IMR-90 (cell line): ENCODE measurements around the gene SLC37A1. TPM values are rescaled to one million over a fixed set of nuclear protein-coding genes. Genes with fewer than 3 reads are reported as not detected.

Experiments
- ATAC-seq: fragments of 200-7000 bp; cut with Tn5 transposase; 2 replicates; pipeline ENCODE4 v1.9.1; 2020; ENCODE audit warnings: low read depth, mild to moderate bottlenecking, moderate library complexity
- BruUV-seq: library from RNA; stranded (reverse); fragments of 400-500 nt; replicated peaks from 2 replicates; lab custom pipeline; 2021; lab: Mats Ljungman, UMichigan
- CTCF ChIA-PET: fragments of 300-600 bp; formaldehyde crosslinking; extraction: SDS; loops from one replicate; lab custom pipeline; 2021; ENCODE audit warnings: antibody characterized with exemption; lab: Yijun Ruan, JAX
- POLR2A ChIA-PET: fragments of 300-600 bp; sonication (Branson Sonifier 250); formaldehyde crosslinking; loops from one replicate; lab custom pipeline; 2022; ENCODE audit warnings: antibody characterized with exemption; ENCODE audit not compliant: unreplicated experiment; lab: Charles Lee
- DNase-seq: peaks from one replicate; pipeline ENCODE4 v3.0.0; 2013
- H2AFZ ChIP-seq: replicated peaks from 2 replicates; pipeline ENCODE3; 2013; ENCODE audit warnings: low read length, mild to moderate bottlenecking; ENCODE audit not compliant: poor library complexity
- H2AK5ac ChIP-seq: 2 replicates; pipeline ENCODE4 v1.6.1; 2013; ENCODE audit warnings: low read depth, low read length, inconsistent platforms
- H2AK9ac ChIP-seq: replicated peaks from 2 replicates; pipeline ENCODE3; 2013; ENCODE audit warnings: mild to moderate bottlenecking, low read depth, low read length, moderate library complexity; ENCODE audit not compliant: poor library complexity
- H2BK120ac ChIP-seq: 2 replicates; pipeline ENCODE4 v1.6.1; 2013; ENCODE audit warnings: low read depth, low read length, inconsistent platforms
- H2BK15ac ChIP-seq: 3 replicates; pipeline ENCODE4 v1.6.1; 2013; ENCODE audit warnings: low read depth, low read length, inconsistent platforms
- H2BK20ac ChIP-seq: 2 replicates; pipeline ENCODE4 v1.6.1; 2013; ENCODE audit warnings: low read depth, mild to moderate bottlenecking, inconsistent platforms, low read length, moderate library complexity
- H2BK5ac ChIP-seq: 2 replicates; pipeline ENCODE4 v1.6.1; 2013; ENCODE audit warnings: mild to moderate bottlenecking, low read depth, low read length, inconsistent platforms; ENCODE audit not compliant: poor library complexity, severe bottlenecking
- H3K14ac ChIP-seq: replicated peaks from 2 replicates; pipeline ENCODE4 v1.6.1; 2013; ENCODE audit warnings: low read depth, low read length, inconsistent platforms
- H3K18ac ChIP-seq: 2 replicates; pipeline ENCODE4 v1.6.1; 2013; ENCODE audit warnings: low read depth, low read length, control low read depth
- H3K23ac ChIP-seq: 2 replicates; pipeline ENCODE4 v1.6.1; 2013; ENCODE audit warnings: low read depth, low read length, inconsistent platforms
- H3K27ac ChIP-seq: 2 replicates; pipeline ENCODE4 v1.5.1; 2013; ENCODE audit warnings: mild to moderate bottlenecking, control low read depth, low read length; ENCODE audit not compliant: insufficient read depth
- H3K27me3 ChIP-seq: 2 replicates; pipeline ENCODE4 v1.6.1; 2013; ENCODE audit warnings: low read length; ENCODE audit not compliant: control insufficient read depth, insufficient read depth
- H3K36me3 ChIP-seq: 2 replicates; pipeline ENCODE4 v1.6.1; 2013; ENCODE audit warnings: low read length, mixed read lengths; ENCODE audit not compliant: control insufficient read depth, insufficient read depth
- H3K4ac ChIP-seq: 2 replicates; pipeline ENCODE4 v1.6.1; 2013; ENCODE audit warnings: low read depth, low read length, inconsistent platforms
- H3K4me1 ChIP-seq: 2 replicates; pipeline ENCODE4 v1.6.1; 2013; ENCODE audit warnings: low read length, mixed read lengths; ENCODE audit not compliant: control insufficient read depth, insufficient read depth
- H3K4me2 ChIP-seq: 2 replicates; pipeline ENCODE4 v1.6.1; 2013; ENCODE audit warnings: low read depth, mild to moderate bottlenecking, control low read depth, low read length, moderate library complexity
- H3K4me3 ChIP-seq: 2 replicates; pipeline ENCODE4 v1.5.1; 2013; ENCODE audit warnings: low read depth, mild to moderate bottlenecking, control low read depth, low read length, moderate library complexity; ENCODE audit not compliant: insufficient read depth
- H3K56ac ChIP-seq: 2 replicates; pipeline ENCODE4 v1.6.1; 2013; ENCODE audit warnings: low read length, inconsistent platforms; ENCODE audit not compliant: insufficient read depth; ENCODE audit errors: extremely low read depth
- H3K79me1 ChIP-seq, 2 experiments: 2 replicates each; pipeline ENCODE4 v1.6.1; 2013; ENCODE audit warnings: low read length in 2 of 2, inconsistent platforms in 1 of 2, low read depth in 1 of 2
- H3K9ac ChIP-seq: 2 replicates; pipeline ENCODE4 v1.6.1; 2013; ENCODE audit warnings: low read depth, low read length, control low read depth
- H3K9me1 ChIP-seq: 2 replicates; pipeline ENCODE4 v1.6.1; 2013; ENCODE audit warnings: low read length, inconsistent platforms; ENCODE audit not compliant: insufficient read depth
- H3K9me3 ChIP-seq: 2 replicates; pipeline ENCODE4 v1.6.1; 2013; ENCODE audit warnings: low read length; ENCODE audit not compliant: control insufficient read depth, insufficient read depth
- H4K20me1 ChIP-seq: 2 replicates; pipeline ENCODE4 v1.6.1; 2013; ENCODE audit warnings: low read length, inconsistent platforms; ENCODE audit not compliant: insufficient read depth
- H4K5ac ChIP-seq: 2 replicates; pipeline ENCODE4 v1.6.1; 2013; ENCODE audit warnings: mild to moderate bottlenecking, low read depth, low read length, control low read depth
- H4K8ac ChIP-seq, 2 experiments: 2 replicates each; pipeline ENCODE4 v1.6.1; 2013; ENCODE audit warnings: low read depth in 2 of 2, low read length in 2 of 2, control low read depth in 1 of 2, inconsistent platforms in 1 of 2
- H4K91ac ChIP-seq: 2 replicates; pipeline ENCODE4 v1.6.1; 2013; ENCODE audit warnings: low read depth, low read length, inconsistent platforms; ENCODE audit not compliant: insufficient read depth
- CEBPB ChIP-seq: IDR thresholded peaks from 2 replicates; pipeline ENCODE4 v1.6.1; 2012; ENCODE audit warnings: low read depth, low read length, improper control_type of control experiment
- CHD1 ChIP-seq: IDR thresholded peaks from 2 replicates; pipeline ENCODE4 v1.6.1; 2012; ENCODE audit warnings: low read depth, low read length, improper control_type of control experiment
- FOS ChIP-seq: fragments of 150-350 bp; IDR thresholded peaks from 2 replicates; pipeline ENCODE4 v1.6.1; 2016; ENCODE audit warnings: low read depth, low read length
- MAFK ChIP-seq: IDR thresholded peaks from 2 replicates; pipeline ENCODE4 v1.6.1; 2012; ENCODE audit warnings: low read depth, low read length, improper control_type of control experiment
- MAZ ChIP-seq: IDR thresholded peaks from 2 replicates; pipeline ENCODE4 v1.6.1; 2012; ENCODE audit warnings: low read depth, mild to moderate bottlenecking, low read length, improper control_type of control experiment, moderate library complexity, borderline replicate concordance
- POLR2A ChIP-seq: IDR thresholded peaks from 2 replicates; pipeline ENCODE4 v1.6.1; 2012; ENCODE audit warnings: mild to moderate bottlenecking, low read depth, low read length
- RCOR1 ChIP-seq: IDR thresholded peaks from 2 replicates; pipeline ENCODE4 v1.6.1; 2012; ENCODE audit warnings: mild to moderate bottlenecking, low read length, improper control_type of control experiment; ENCODE audit not compliant: insufficient replicate concordance
- WGBS, 2 experiments: methylation state at CpG; one replicate each; pipeline versions ENCODE4 v1.1.5 to v1.1.7; 2013; ENCODE audit warnings: missing lambda C conversion rate in 2 of 2; ENCODE audit not compliant: insufficient read length in 1 of 2; ENCODE audit errors: extremely low coverage in 2 of 2; 5-methylcytosine and 5-hydroxymethylcytosine counted together
- dilution Hi-C: fragments of 300-500 bp; cut with HindIII; formaldehyde crosslinking; loops from one replicate; pipeline ENCODE4 v1.14.3; 2018; ENCODE audit warnings: low sequenced_read_pairs; ENCODE audit not compliant: unreplicated experiment
- in situ Hi-C: fragments of 300-500 bp; cut with MboI; formaldehyde crosslinking; loops from 3 replicates; pipeline ENCODE4 v1.14.3; 2019; ENCODE audit warnings: low sequenced_read_pairs, inconsistent platforms, mixed read lengths
- intact Hi-C: fragments of 100-400 bp; cut with micrococcal nuclease; formaldehyde crosslinking; loops from 2 replicates; pipeline ENCODE4 v1.10.0; 2022
- polyA plus RNA-seq, 3 experiments: library from polyadenylated mRNA; depleted of rRNA; stranded (reverse); fragments of >200 nt; gene quantifications; 2 replicates each; pipeline ENCODE4 v1.2.3, GENCODE V29; 2012; ENCODE audit warnings: low replicate concordance in 1 of 3
- total RNA-seq: library from RNA; depleted of rRNA; stranded (reverse); fragments of >200 nt; gene quantifications from 2 replicates; pipeline ENCODE4 v1.2.3, GENCODE V29; 2012
- TF ChIP-seq, protein P1 (sequence below): conservative IDR thresholded peaks from 2 replicates; pipeline ENCODE4 v1.5.1; 2012; ENCODE audit warnings: mild to moderate bottlenecking, low read depth, low read length, improper control_type of control experiment
- TF ChIP-seq, protein P2 (sequence below): fragments of 150-350 bp; IDR thresholded peaks from 2 replicates; pipeline ENCODE4 v1.6.1; 2017; ENCODE audit warnings: mild to moderate bottlenecking, antibody characterized with exemption, low read length, low read depth
- TF ChIP-seq, protein P3 (sequence below): fragments of 150-350 bp; IDR thresholded peaks from 2 replicates; pipeline ENCODE4 v1.6.1; 2016; ENCODE audit warnings: low read depth, mild to moderate bottlenecking, low read length, moderate library complexity, borderline replicate concordance

SLC37A1 gene
- total and polyA plus RNA-seq, 2 of the 4 experiments (the other 2 are of a cell fraction) = 0.36 to 0.48 TPM

DNA sequence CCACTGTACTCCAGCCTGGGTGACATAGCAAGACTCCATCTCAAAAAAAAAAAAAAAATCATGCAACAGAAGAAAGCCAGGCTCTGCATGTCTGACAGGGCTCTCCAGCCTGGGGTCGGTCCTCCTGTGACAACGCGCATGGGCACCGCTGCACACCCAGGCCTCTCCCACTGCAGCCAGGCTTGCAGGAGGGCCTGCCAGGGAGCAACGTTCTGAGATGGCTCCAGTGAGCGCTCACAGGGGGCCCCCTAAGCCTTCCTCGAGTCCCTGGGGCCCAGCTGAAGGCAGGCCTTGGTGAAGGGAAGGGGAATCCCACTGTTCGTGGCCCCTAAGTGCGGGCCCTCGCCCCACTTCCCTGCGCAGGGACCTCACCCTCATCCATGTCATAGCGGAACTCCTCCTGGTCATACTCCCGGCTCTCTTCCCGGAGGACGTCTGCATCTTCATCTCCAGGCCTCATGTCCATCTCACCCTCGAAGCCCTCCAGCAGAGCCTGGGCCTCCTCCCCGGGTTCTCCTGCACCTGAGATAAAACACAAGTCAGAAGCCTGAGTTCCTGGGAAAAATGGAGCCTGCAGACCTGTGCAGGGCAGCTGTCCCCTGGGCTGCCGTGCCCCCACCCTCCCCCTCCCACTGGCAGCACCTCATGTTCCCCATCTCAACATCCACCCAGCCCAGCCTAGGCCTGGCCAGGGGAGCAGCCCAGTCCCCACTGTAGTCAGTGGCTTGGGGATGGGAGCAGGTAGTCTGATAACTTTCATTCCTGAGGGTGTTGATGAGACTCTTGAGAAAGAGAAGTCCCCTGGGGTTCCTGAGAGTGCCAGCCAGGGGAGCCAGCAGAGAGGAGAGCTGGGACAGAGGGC is 37.9 kb upstream of the SLC37A1 start (continued):
- TF ChIP-seq MAZ = no peak

DNA sequence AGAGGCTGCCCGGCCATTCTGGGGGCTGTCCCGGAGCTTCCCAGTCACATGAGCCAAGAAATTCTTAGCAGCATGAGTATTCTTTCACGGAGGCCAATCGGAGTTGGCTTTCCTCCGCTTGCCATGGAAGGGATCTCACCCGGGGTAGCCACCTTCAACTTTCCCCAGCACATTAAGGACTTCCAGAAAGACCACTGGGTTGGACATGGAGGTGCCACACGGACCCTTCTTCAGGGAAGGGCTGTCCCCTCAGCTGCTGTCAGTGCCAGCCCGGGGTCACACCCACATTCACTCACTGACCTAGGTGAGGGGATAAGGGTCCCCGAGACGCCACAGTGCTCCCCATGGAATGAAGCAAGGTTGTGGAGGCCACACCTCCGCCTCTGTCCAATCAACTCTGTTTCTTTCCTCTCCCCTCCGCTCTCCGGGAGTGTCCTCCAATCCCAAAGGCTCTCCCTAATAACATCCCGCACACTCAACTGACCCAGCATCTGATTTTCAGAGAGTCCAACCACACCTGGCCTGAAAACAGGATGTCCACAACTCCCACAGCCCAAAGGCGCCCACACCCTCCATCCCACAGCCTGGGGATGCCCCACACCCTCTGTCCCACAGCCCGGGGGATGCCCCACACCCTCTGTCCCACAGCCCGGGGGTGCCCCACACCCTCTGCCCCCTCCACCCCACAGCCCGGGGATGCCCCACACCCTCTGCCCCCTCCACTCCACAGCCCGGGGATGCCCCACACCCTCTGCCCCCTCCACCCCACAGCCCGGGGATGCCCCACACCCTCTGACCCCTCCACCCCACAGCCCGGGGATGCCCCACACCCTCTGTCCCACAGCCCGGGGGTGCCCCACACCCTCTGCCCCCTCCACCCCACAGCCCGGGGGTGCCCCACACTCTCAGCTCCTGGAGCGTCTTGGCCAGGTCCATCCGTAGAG is 37.0 kb upstream of the SLC37A1 start:
- H2BK5ac ChIP-seq = no peak overlapping the region
- H3K79me1 ChIP-seq = no peaks in the 10 kb centered on the region
- H3K27me3 ChIP-seq = peaks cover 10% of the 10 kb centered on the region; the same call in 1 of the 2 replicates
- no peak overlapping the region for H4K5ac ChIP-seq
- H3K4me1 ChIP-seq = no peaks in the 10 kb centered on the region
- no peak overlapping the region for H3K4me3 ChIP-seq
- H3K14ac ChIP-seq = no peak overlapping the region
- H3K4me2 ChIP-seq = no peak overlapping the region
- no peak overlapping the region for H3K9ac ChIP-seq
- H3K4ac ChIP-seq = no peak overlapping the region
- CTCF ChIA-PET = no interaction called here
- no peak overlapping the region for H2BK15ac ChIP-seq
- H4K91ac ChIP-seq = no peak overlapping the region
- no peak overlapping the region for H3K23ac ChIP-seq
- WGBS, 2 experiments = 71% methylated on average over 9 of the region's 25 CpGs; no CpG with 5 or more reads in 1 of the 2 experiments
- H3K56ac ChIP-seq = no peak overlapping the region
- intact Hi-C loops (no loop called here), in situ Hi-C loops (no loop called here), dilution Hi-C loops (no loop called here)
- DNase-seq = no peak
- no peaks in the 10 kb centered on the region for H4K20me1 ChIP-seq
- BruUV-seq = no TSS peak
- no peak overlapping the region for H2BK120ac ChIP-seq
- no peak overlapping the region for H2BK20ac ChIP-seq
- no peak overlapping the region for H2AK5ac ChIP-seq
- peak overlapping the region; percentile 55 for H2AK9ac ChIP-seq
- H3K9me1 ChIP-seq = no peaks in the 10 kb centered on the region
- H3K9me3 ChIP-seq = no peaks in the 10 kb centered on the region
- no peak overlapping the region for H2AFZ ChIP-seq
- no peak overlapping the region for H4K8ac ChIP-seq
- ATAC-seq = no peak
- H3K18ac ChIP-seq = no peak overlapping the region
- no peaks in the 10 kb centered on the region for H3K36me3 ChIP-seq
- POLR2A ChIA-PET = no interaction called here
- H3K27ac ChIP-seq = no peak overlapping the region
- TF ChIP-seq, protein P1, sequence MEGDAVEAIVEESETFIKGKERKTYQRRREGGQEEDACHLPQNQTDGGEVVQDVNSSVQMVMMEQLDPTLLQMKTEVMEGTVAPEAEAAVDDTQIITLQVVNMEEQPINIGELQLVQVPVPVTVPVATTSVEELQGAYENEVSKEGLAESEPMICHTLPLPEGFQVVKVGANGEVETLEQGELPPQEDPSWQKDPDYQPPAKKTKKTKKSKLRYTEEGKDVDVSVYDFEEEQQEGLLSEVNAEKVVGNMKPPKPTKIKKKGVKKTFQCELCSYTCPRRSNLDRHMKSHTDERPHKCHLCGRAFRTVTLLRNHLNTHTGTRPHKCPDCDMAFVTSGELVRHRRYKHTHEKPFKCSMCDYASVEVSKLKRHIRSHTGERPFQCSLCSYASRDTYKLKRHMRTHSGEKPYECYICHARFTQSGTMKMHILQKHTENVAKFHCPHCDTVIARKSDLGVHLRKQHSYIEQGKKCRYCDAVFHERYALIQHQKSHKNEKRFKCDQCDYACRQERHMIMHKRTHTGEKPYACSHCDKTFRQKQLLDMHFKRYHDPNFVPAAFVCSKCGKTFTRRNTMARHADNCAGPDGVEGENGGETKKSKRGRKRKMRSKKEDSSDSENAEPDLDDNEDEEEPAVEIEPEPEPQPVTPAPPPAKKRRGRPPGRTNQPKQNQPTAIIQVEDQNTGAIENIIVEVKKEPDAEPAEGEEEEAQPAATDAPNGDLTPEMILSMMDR = no peak
- TF ChIP-seq FOS (no peak), RCOR1 (no peak), CHD1 (no peak), CEBPB (no peak), POLR2A (no peak), MAFK (no peak)
- TF ChIP-seq, protein P2, sequence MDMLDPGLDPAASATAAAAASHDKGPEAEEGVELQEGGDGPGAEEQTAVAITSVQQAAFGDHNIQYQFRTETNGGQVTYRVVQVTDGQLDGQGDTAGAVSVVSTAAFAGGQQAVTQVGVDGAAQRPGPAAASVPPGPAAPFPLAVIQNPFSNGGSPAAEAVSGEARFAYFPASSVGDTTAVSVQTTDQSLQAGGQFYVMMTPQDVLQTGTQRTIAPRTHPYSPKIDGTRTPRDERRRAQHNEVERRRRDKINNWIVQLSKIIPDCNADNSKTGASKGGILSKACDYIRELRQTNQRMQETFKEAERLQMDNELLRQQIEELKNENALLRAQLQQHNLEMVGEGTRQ = no peak
- TF ChIP-seq, protein P3, sequence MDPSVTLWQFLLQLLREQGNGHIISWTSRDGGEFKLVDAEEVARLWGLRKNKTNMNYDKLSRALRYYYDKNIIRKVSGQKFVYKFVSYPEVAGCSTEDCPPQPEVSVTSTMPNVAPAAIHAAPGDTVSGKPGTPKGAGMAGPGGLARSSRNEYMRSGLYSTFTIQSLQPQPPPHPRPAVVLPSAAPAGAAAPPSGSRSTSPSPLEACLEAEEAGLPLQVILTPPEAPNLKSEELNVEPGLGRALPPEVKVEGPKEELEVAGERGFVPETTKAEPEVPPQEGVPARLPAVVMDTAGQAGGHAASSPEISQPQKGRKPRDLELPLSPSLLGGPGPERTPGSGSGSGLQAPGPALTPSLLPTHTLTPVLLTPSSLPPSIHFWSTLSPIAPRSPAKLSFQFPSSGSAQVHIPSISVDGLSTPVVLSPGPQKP = no peak
